IPS-20b (cell line): ENCODE results near the gene ASPSCR1.

ENCODE experiments used
- H3K27ac ChIP-seq: one replicate; pipeline ENCODE4 v1.5.1; 2013; ENCODE audit warnings: low read length
- H3K27me3 ChIP-seq: 2 replicates; pipeline ENCODE4 v1.6.1; 2013; ENCODE audit warnings: mild to moderate bottlenecking, low read length, inconsistent platforms; ENCODE audit not compliant: insufficient read depth
- H3K36me3 ChIP-seq: 2 replicates; pipeline ENCODE4 v1.6.1; 2013; ENCODE audit warnings: low read depth, mild to moderate bottlenecking, inconsistent platforms, low read length, moderate library complexity; ENCODE audit not compliant: insufficient read depth
- H3K4me1 ChIP-seq: 2 replicates; pipeline ENCODE4 v1.6.1; 2013; ENCODE audit warnings: mild to moderate bottlenecking, control low read depth, inconsistent platforms, low read length, moderate library complexity; ENCODE audit not compliant: insufficient read depth
- H3K4me3 ChIP-seq: 2 replicates; pipeline ENCODE4 v1.5.1; 2013; ENCODE audit warnings: mild to moderate bottlenecking, low read length, inconsistent platforms
- H3K9ac ChIP-seq: 2 replicates; pipeline ENCODE4 v1.6.1; 2013; ENCODE audit warnings: low read depth, mild to moderate bottlenecking, inconsistent platforms, low read length, moderate library complexity
- H3K9me3 ChIP-seq: 2 replicates; pipeline ENCODE4 v1.6.1; 2013; ENCODE audit warnings: mild to moderate bottlenecking, low read depth, low read length, inconsistent platforms; ENCODE audit not compliant: insufficient read depth

The ASPSCR1 gene

DNA sequence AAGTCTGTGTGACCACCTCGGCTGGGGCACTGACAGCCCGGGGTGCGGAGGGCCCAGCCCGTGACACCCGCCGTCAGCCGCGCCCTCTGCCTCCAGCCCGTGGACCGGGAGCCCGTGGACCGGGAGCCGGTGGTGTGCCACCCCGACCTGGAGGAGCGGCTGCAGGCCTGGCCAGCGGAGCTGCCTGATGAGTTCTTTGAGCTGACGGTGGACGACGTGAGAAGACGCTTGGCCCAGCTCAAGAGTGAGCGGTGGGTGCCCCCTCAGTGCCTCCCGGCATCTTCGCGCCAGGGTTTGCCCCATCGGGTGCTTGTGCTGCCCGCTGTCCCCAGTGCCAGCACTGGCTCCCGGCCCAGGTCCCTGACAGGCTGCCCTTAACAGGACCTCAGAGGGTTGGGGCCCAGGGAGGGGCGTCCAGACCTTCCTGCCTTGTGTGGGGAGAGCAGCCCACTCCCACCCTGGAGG, 31.5 kb downstream of the ASPSCR1 start:
- no peaks in the 10 kb centered on the region for H3K4me1 ChIP-seq
- no peaks in the 10 kb centered on the region for H3K9me3 ChIP-seq
- no peak overlapping the region for H3K4me3 ChIP-seq
- H3K36me3 ChIP-seq = no peaks in the 10 kb centered on the region
- no peak overlapping the region for H3K9ac ChIP-seq
- no peak overlapping the region for H3K27ac ChIP-seq
- H3K27me3 ChIP-seq = no peaks in the 10 kb centered on the region

GRCh38 chr17:82009413-82009812, 32.0 kb downstream of the ASPSCR1 start:
- Histone ChIP-seq H3K27me3 (no peaks in the 10 kb centered on the region), H3K4me3 (no peak overlapping the region), H3K36me3 (no peaks in the 10 kb centered on the region), H3K9me3 (no peaks in the 10 kb centered on the region), H3K9ac (no peak overlapping the region), H3K27ac (no peak overlapping the region), H3K4me1 (no peaks in the 10 kb centered on the region)

- H3K9me3 ChIP-seq = no peaks in the 10 kb centered on the region
- H3K27me3 ChIP-seq = no peaks in the 10 kb centered on the region
- no peak overlapping the region for H3K27ac ChIP-seq
- H3K4me1 ChIP-seq = no peaks in the 10 kb centered on the region
- H3K9ac ChIP-seq = no peak overlapping the region
- no peak overlapping the region for H3K4me3 ChIP-seq
- H3K36me3 ChIP-seq = no peaks in the 10 kb centered on the region
These were observed 33.4 kb downstream of the ASPSCR1 start for GRCh38 chr17:82010575-82011525.

DNA sequence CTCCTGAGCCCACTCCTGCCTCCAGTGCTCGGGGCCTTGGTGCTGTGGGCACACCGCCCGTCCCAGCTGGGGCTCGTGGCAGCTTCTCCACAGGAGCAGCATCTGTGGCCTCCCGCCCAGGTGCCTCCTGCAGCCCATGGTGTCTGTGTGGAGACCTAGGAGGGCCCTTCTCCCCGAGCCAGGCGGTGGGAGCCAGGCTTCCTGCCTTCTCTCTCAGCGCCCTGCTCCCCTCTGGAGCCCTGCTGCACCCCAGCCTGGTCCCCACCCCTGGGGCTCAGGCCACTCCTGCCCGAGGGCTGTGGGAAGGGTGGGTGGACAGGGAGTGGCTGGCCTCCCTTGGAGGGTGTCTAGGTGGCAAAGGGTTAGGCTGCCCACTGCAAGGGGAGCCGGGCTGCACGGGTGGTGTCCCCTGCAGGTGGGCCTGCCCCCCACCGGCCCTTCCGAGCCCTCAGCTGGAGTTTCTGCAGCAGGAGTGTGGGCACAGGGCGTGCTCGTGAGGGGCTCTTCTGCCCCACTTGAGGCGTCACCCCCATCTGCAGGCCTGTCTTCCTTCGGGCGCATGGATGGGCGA, 34.3 kb downstream of the ASPSCR1 start:
- no peaks in the 10 kb centered on the region for H3K4me1 ChIP-seq

GRCh38 chr17:82012261-82012639, 34.8 kb downstream of the ASPSCR1 start:
- H3K36me3 ChIP-seq = no peaks in the 10 kb centered on the region
- H3K9me3 ChIP-seq = no peaks in the 10 kb centered on the region
- H3K9ac ChIP-seq = no peak overlapping the region
- H3K27ac ChIP-seq = no peak overlapping the region
- H3K4me1 ChIP-seq = no peaks in the 10 kb centered on the region; the same call in 1 of the 2 replicates
- no peak overlapping the region for H3K4me3 ChIP-seq
- no peaks in the 10 kb centered on the region for H3K27me3 ChIP-seq

More for the DNA sequence above, 34.3 kb downstream of the ASPSCR1 start:
- no peaks in the 10 kb centered on the region for H3K27me3 ChIP-seq
- H3K9ac ChIP-seq = no peak overlapping the region
- no peaks in the 10 kb centered on the region for H3K9me3 ChIP-seq
- H3K27ac ChIP-seq = no peak overlapping the region
- no peak overlapping the region for H3K4me3 ChIP-seq
- H3K36me3 ChIP-seq = no peaks in the 10 kb centered on the region

GRCh38 chr17:82012640-82013295, 35.3 kb downstream of the ASPSCR1 start:
- H3K27ac ChIP-seq = no peak overlapping the region
- no peaks in the 10 kb centered on the region for H3K27me3 ChIP-seq
- no peaks in the 10 kb centered on the region for H3K36me3 ChIP-seq
- H3K4me1 ChIP-seq = no peaks in the 10 kb centered on the region; the same call in 1 of the 2 replicates
- H3K4me3 ChIP-seq = no peak overlapping the region
- H3K9me3 ChIP-seq = no peaks in the 10 kb centered on the region
- H3K9ac ChIP-seq = no peak overlapping the region

DNA sequence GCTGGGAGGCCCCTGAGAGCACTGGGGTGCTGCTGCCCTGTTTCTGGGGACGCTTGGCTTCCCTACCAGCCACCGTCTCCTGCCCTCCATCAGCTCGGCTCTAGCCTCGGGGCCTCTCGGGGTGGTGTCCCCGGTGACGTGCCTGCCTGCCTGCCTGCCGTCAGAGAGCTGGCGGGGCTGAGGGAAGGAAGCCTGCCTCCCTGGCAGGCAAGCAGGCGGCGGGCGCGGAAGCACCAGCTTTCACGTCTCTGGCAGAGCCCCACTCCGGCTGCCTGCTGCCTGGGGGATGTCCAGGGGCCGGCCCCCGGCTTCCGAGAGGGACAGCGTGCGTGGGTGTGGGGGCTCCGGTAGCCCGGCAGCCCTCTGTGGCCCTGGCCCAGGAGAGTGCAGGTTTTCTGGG, 35.9 kb downstream of the ASPSCR1 start:
- Histone ChIP-seq H3K27me3 (no peaks in the 10 kb centered on the region), H3K27ac (no peak overlapping the region), H3K36me3 (no peaks in the 10 kb centered on the region), H3K4me1 (no peaks in the 10 kb centered on the region; the same call in 1 of the 2 replicates), H3K9me3 (no peaks in the 10 kb centered on the region), H3K9ac (no peak overlapping the region), H3K4me3 (no peak overlapping the region)

- H3K9ac ChIP-seq = no peak overlapping the region
- H3K36me3 ChIP-seq = peaks cover 5% of the 10 kb centered on the region; the same call in 1 of the 2 replicates
- H3K4me1 ChIP-seq = no peaks in the 10 kb centered on the region; the same call in 1 of the 2 replicates
These were observed 36.4 kb downstream of the ASPSCR1 start for GRCh38 chr17:82013772-82014321.

GRCh38 chr17:82014432-82014831, 37.0 kb downstream of the ASPSCR1 start:
- Histone ChIP-seq H3K27ac (no peak overlapping the region), H3K9ac (no peak overlapping the region), H3K4me3 (no peak overlapping the region), H3K27me3 (no peaks in the 10 kb centered on the region), H3K4me1 (no peaks in the 10 kb centered on the region; the same call in 1 of the 2 replicates), H3K36me3 (peaks cover 5% of the 10 kb centered on the region; the same call in 1 of the 2 replicates), H3K9me3 (no peaks in the 10 kb centered on the region)

More at GRCh38 chr17:82013772-82014321, 36.4 kb downstream of the ASPSCR1 start:
- no peak overlapping the region for H3K27ac ChIP-seq
- H3K4me3 ChIP-seq = no peak overlapping the region
- no peaks in the 10 kb centered on the region for H3K9me3 ChIP-seq
- no peaks in the 10 kb centered on the region for H3K27me3 ChIP-seq

GRCh38 chr17:82014971-82015310, 37.5 kb downstream of the ASPSCR1 start:
- Histone ChIP-seq H3K27me3 (no peaks in the 10 kb centered on the region), H3K36me3 (peaks cover 5% of the 10 kb centered on the region; the same call in 1 of the 2 replicates), H3K27ac (no peak overlapping the region), H3K9me3 (no peaks in the 10 kb centered on the region), H3K4me1 (no peaks in the 10 kb centered on the region; the same call in 1 of the 2 replicates), H3K9ac (no peak overlapping the region), H3K4me3 (no peak overlapping the region)

DNA sequence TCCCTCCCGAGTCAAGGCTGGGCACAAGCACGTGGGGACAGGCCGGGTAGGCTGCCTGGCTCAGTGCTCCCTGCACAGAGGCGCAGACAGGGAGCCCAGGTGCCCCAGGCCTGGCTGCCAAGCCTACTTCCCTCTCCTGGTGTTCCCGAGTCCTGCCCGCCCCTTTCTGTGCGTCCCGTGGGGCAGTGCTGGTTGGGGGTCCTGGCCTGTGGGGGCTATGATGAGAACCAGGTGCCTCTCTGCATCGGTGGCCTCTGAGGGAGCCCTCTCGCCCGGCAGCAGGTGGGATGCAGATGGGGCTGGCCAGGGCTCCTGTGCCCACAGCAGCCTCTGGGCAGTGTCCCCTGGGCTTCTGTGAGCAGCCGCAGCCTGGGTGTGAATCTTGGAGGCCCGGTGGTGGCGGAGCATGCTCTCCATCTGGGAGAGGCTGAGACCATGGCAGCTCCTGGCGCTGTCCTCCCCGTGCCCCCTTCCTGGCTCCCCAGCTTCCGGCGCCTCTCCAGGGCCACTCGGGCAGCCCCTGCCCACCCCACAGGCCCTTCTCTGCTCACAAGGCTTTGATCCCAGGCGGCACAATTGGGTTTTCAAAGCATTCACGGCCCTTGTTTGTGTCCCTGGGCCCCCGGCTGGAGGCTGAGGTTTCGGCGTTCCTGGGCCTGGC, 38.0 kb downstream of the ASPSCR1 start:
- Histone ChIP-seq H3K27me3 (no peaks in the 10 kb centered on the region), H3K9me3 (no peaks in the 10 kb centered on the region), H3K4me3 (no peak overlapping the region), H3K27ac (no peak overlapping the region), H3K36me3 (peaks cover 5% of the 10 kb centered on the region; the same call in 1 of the 2 replicates), H3K4me1 (no peaks in the 10 kb centered on the region; the same call in 1 of the 2 replicates), H3K9ac (no peak overlapping the region)
